Erythroblast (primary cell): Measurements from ENCODE around the gene TWSG1.

Experiments used
- GATA1 ChIP-seq: IDR thresholded peaks from 2 replicates; pipeline ENCODE4 v1.6.1; 2011; ENCODE audit warnings: low read depth, mild to moderate bottlenecking, control low read depth, low read length, moderate library complexity
- POLR2A ChIP-seq: IDR thresholded peaks from 2 replicates; pipeline ENCODE4 v1.6.1; 2011; ENCODE audit warnings: mild to moderate bottlenecking, low read length

GRCh38 chr18:9422816-9423519 is 88.4 kb downstream of the TWSG1 start:
- TF ChIP-seq POLR2A (no peak), GATA1 (no peak)
